NOMO-1 (cell line): ENCODE results near the gene PDAP1.
"Not testable (repeated sequence)": the region's sequence is repeated elsewhere in the genome, so short reads cannot be mapped to it uniquely, and the experiment has no call there.

Source experiments
- DNase-seq, 2 experiments: peaks; one replicate each; lab custom pipeline; 2025; ENCODE audit not compliant: unreplicated experiment in 2 of 2; lab: John Stamatoyannopoulos, UW

Gene PDAP1, protein sequence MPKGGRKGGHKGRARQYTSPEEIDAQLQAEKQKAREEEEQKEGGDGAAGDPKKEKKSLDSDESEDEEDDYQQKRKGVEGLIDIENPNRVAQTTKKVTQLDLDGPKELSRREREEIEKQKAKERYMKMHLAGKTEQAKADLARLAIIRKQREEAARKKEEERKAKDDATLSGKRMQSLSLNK

DNA sequence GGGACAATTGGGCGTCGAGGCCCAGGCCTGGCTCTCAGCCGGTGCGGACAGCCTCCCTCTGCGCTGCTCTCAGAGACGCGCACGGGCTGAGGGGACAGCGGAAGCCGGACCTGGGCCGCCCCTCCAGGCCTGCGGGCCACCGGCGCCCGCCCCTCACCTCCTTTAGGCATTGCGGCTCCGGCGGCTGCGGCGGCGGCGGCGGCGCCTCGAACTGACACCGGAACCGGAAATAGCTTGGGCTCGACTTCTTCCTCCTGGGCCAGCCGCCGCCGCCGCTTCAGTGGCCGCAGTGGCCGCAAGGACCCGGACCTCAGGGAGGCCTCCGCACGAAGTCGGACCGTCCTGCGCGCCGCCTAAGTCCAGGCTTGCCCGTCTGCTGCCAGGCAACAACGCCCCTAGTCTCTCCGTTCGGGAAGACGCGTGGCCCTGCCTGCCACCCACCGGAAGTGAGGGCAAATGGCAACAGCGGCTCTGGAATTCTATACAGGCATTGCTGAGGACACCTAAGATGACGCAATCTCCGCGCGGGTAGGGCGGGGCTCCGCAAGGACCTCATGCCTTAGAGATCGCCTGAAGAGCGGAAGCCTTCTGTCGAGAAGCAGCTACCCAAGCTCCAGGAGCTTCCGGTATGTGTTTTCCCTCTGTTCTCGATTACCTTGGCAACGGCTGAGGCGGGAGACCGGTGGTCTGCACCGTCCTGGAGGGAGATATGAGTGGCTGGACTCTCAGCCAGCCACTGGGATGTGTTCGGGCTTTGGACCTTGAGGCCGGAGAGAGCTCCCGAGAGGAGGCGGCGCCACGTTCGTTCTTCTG is at the start of gene PDAP1, which contains the start of gene BUD31:
Gene PDAP1 (minus strand): TSS at position 219 of the 813 bp plus-strand sequence. CDS start 49 bp downstream, at position 170.
Gene BUD31 (plus strand): TSS at position 591 of the 813 bp plus-strand sequence. CDS start 2,124 bp downstream, outside the sequence.
- DNase-seq, result peak; percentile 97 to 99

DNA sequence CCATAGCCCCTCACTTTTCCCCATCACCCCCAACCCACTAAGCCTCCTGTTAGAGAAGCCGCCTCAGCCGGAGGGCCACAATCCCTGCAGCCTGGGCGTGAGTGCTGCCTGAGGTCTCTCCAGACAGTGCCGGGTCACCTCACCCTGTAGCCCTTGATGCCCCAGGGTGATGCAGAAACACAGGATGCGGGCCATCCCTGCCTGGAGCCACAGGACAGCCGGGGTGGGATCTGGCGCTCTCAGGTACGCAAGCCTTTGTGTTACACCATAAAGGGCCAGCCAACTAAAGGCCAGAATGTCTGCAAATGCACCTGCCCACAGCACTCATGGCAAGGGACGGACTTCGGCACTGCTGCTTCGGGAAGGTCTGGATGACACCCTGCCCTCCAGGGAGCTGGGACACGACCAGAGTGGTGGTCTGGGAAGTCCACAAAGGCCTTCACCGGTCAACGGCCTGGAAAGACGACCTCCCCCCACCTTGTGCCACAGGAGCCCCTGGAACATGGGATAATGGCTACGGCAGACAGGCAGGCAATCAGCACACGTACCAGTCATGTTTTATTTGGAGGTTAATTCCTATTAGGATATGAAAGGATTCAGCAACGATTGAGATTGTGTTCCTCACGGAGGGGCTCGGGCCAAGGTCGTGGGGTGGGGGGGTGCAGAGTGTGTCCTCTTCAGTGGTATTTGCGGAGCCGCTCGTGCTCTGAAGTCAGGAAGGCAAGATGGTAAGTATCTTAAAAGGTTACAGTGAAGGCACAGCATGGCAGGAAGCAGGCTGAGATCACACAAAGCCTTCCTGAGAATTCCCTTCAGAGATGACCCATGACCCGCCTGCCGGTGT is 49.5 kb upstream of the PDAP1 start:
- DNase-seq, result no peak

DNA sequence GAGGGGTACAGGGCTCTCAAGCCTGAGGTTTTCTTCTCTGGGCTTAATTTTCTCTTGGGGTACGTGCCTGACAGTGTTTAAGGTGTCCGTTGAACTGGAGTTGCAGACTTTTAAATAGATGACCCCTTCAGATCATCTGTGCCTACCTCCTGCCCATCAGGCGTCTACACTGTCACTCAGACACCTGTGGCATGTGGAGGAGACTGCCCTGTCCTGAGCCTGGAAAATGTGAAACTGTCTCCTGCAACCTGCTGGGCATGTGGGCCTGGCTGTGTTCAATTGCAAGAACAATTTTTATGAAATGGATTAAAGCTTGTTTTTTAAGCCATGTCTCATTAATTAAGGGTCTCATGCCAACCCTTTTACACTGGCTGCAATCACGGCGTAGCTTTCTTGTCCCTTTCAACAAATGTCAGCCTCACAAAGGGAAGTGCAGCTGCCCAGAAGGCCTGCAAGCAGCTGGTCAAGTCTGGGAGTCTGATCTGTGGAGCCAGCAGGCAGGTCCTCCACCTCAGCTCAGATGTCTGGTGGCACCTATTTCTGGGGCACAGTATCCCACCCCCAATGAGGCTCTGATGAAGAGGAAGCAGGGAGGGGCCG is 48.8 kb upstream of the PDAP1 start:
- DNase-seq, result no peak

DNA sequence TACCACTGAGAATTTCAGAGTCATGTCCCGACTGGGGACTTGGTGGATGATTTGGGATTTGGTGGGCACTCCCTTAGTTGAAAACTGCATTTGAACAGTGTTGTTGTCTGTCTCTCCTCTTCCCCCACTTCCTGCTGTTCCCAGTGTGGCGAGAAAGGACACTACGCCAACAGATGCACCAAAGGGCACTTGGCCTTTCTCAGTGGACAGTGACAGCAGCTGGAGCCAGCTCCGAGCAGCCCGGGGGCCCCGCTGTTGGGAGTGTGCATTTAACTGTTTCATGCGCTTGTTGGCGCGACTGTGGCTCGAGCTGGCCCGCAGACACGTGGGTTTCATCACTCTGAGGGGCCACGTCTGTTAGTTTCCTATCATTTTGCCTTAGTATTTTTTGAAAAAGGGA is 47.9 kb upstream of the PDAP1 start:
- DNase-seq, result no peak

DNA sequence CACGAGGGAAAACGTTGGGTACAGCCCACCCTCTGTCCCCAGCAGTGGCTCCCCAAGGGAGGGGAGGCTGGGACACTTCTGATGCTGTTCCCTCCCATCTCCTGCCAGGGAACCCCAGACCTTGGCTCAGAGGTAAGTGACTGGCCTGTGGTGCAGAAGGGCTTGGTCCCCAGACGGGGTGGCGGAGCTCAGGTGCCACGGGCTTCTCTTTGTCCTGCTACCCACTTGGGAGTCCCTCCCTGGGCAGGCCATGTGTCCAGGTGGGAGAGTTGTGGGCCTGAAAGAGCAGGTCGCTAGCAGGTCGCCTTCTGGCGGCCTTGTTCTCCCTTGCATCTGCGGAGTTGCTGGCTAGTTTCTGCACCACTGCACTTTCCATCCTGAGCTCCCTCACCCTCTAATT is 47.5 kb upstream of the PDAP1 start:
- DNase-seq, result no peak

DNA sequence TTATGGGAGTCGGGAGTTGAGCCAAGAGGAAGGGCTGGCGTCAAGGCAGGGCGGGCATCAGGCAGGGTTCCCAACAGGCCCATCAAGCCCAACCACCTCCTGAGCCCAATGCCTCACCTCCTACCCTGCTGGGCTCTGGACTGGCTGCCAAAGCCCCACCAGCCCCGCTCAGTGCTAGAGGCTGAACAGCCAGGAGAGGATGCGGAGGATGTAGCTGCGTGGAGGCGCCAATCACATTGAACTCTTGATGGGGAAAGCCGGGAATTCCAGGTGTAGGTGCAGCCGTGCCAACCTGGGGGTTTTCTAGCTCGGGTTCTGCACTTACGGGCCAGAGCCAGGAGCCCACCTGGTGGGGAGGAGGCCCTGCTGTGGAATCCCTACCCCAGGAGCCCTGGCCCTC is 44.7 kb upstream of the PDAP1 start:
- no peak for DNase-seq

DNA sequence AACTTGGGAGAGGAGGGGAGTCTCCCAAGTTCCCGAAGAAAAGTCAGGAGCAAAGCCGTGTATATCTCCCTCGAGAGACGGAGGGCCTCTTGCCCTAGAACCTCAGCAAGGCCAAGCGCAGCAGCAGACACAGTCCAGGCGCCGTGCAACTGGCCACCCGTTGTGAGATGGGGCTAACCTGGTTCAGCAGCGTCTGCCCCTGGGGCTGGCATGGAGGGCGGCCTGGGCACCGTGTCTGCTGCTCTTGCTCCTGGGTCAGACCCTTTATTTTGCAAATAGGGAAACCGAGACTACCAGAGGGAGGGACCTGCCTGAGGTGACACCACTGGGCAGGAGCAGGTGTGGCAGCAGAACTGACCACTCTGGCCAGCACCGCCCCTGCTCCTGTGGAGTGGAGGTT is 44.1 kb upstream of the PDAP1 start:
- no peak for DNase-seq

DNA sequence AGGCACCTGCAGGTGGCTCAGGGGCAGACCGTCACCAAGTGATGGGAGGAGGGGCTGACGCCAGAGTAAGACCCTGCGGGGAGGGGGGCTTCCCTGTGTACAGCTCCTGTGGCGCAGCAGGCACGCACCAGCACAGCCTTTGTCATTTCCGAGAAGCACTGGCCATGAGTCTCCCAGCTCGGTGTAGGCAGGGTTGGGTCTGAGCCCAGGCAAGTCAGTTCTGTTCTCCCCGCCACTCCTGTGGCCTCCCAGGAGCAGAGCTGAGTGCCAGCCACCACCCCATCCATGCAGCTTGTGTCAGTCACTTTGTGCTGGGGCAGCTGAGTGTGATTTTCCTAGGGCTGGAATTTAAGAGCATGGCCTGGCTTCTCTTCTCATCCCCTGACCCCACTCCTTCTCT is 43.5 kb upstream of the PDAP1 start:
- no peak for DNase-seq

DNA sequence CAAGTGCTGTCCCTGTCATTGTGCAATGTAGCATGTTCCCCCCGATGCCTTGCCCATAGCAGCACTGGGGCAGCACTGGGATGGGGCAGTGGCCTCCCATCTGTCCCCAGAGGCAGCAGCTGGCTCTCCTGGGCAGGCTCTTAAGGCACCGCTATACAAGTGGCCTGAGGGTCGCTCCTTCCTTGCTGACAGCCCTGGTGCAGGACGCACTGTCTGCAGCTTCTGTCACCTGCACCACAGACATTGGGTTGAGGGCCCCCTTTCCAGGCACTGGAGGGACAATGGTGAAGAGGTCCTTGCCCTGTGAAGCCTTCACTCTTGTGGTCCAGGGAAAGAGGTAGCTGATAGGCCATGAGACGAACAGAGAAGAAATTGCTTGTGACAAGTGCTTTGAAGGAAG is 40.9 kb upstream of the PDAP1 start:
- no peak for DNase-seq

DNA sequence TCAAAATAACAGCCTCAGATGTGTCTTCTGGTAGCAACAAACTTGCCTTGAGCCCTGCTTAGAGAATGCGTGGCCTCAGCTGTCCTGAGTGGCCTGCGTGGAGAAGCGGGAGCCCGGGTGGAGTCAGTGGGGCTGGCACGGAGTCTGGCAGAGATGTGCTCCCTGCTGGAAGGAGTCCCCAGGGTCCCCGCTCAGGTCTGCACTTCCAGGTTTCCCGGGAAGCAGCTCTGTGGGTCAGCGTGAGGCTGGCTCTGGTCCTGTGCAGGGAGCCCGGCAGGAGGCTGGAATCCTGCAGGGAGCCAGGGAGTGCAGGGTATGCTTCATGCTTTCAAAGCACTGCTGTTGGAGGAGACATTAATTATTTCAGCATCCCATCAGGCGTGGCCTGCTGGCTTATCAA is 40.5 kb upstream of the PDAP1 start:
- no peak for DNase-seq

DNA sequence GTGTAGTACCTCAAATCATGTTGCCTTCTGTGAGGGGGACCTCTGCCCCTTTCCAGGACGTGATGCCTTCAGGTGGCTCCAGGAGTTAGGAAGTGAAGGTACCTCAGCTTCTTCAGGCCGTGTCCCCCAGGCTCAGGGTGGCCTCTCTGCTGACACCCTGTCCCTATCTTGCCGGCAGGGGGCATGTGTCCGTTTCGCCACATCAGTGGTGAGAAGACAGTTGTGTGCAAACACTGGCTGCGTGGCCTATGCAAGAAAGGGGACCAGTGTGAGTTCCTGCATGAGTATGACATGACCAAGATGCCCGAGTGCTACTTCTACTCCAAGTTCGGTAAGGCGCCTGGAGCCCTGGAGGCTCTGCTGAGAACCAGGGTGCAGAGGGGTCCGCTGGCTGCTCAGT is 39.5 kb upstream of the PDAP1 start:
- DNase-seq, result peak in 1 of 2 experiments; percentile 9

DNA sequence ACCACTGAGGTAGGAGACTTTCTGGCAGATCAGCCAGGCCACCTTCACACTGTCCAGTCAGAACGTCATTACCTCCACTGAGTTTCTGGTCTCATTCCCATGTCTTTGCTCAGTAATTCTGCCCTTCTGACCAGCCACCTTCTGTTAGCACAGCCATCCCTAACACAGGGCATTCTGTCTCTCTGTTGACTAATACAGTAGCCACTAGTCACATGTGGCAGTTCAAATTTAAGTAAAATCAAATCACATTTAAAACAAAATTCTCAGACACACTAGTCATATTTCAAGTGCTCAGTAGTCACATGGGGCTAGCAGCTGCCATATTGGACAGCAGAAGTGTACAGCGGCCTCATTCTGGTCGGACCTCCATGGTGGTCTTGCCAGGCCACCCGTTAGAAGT is 37.7 kb upstream of the PDAP1 start:
- no peak for DNase-seq

DNA sequence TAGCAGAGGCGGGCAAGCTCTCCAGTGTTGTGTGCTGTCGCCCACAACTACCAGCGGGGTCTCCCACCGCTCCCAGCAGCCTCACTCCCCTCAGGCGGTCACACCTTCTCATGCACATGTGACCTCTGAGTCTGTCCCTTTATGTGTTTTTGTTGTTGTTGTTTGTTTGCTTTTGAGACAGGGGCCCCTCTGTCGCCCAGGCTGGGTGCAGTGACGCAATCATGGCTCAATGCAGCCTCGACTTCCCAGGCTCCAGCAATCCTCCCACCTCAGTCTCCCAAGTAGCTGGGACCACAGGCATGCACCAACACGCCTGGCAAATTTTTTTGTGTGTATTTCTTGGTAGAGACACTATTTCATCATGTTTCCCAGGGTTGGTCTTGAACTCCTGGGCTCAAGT is 31.8 kb upstream of the PDAP1 start:
- no peak for DNase-seq

DNA sequence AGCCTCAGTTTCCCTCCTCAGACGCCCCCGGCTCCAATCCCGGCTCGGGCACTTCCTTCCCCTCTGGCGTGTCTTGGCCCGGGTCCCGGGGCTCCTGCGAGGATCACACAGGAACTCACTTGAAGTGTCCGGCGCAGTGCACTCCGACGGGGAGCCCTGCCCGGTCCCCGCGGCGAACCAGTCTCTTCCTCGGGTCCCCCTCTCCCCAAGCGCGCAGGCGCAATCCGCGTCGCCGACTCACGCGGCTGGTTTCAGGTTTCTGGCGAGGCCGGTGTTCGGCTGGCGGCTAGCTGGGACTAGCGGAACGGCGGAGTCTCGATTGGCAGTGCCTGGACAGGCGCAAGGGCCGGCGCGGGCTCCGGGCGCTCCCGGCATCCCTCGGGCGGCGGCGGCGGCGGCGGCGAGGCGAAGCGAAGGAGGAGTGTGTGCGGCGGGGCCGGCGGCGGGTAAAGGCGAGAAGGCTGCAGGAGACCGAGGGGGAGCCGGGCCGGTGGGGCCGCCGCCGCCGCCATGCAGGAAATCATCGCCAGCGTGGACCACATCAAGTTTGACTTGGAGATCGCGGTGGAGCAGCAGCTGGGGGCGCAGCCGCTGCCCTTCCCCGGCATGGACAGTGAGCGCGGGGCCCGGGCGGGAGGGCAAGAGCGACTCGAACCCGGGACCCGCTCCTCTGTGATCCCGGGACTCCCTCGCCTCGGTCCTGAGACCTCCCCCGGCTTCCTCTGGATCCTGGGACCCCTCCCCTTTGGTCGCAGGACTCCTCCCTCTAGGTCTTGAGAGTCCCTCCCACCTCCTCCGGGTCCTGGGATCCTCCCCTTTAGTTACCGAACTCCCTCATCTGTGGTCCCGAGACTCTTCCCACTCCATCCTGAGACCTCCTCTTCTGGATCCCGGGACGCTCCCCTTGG is 30.4 kb upstream of the PDAP1 start, which contains the start of the genes CPSF4 and PTCD1:
Gene CPSF4 (plus strand): TSS at position 371 of the 908 bp plus-strand sequence. CDS start 140 bp downstream, at position 511.
Gene PTCD1 (minus strand): TSS at position 226 of the 908 bp plus-strand sequence. CDS start 3,556 bp downstream, outside the sequence.
- peak; percentile 96 to 98 for DNase-seq

DNA sequence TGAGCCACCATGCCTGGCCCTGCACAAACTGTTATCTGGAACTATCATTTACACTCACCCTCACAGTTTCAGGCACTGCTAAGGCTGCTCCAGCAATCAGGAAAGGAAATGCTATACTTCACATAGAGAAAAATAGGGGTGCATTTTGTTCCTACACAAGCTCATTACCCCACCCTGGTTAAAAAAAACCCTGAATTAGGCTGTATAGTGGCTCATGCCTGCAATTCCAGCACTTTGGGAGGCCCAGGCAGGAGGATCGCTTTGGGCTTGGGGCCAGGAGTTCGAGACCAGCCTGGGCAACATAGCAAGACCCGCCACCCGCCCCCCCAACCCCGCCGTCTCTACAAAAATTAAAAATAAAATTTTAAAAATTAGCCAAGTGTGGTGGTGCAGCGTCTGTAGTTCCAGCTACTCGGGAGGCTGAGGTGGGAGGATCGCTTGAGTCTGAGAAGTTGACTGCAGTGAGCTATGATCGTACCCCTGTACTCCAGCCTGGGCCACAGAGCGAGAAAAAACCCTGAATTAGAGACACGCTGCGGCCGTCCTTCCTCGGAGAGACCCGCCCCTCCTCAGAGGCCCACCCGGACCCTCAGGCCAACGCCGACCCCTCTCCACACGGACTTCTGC is 29.7 kb upstream of the PDAP1 start:
- DNase-seq, result peak in 1 of 2 experiments; percentile 19

DNA sequence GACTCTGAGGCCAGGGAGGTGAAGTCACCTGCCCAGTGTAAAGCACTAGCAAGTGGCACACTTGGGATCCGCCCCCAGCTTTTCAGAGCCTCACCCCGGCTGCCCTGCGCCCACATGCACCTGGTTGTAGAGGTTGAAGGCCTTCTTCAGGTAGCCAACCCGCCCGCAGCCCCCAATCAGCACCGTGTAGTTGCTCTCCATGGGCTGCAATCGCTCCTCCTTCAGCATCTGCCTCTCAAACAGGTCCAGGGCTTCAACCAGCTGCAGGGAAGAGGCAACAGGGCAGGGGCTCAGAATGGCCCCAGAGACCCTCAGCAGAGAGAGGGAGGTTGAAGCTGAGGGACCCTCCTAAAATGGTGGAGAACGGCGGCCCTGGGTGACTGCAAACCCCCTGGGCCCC is 24.8 kb upstream of the PDAP1 start:
- no peak for DNase-seq

DNA sequence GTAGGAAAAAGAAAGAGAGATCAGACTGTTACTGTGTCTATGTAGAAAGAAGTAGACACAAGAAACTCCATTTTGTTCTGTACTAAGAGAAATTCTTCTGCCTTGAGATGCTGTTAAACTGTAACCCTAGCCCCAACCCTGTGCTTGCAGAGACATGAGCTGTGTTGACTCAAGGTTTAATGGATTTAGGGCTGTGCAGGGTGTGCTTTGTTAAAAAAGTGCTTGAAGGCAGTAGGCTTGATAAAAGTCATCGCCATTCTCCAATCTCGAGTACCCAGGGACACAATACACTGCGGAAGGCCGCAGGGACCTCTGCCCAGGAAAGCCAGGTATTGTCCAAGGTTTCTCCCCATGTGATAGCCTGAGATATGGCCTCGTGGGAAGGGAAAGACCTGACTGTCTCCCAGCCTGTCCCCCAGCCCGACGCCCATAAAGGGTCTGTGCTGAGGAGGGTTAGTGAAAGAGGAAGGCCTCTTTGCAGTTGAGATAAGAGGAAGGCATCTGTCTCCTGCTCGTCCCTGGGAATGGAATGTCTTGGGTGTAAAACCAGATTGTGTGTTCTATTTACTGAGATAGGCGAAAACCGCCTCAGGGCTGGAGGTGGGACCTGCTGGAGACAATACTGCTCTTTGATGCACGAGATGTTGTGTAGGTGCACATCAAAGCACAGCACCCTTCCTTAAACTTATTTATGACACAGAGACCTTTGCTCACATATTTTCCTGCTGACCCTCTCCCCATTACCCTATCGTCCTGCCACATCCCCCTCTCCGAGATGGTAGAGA is 23.6 kb upstream of the PDAP1 start:
- DNase-seq, result not testable (repeated sequence)

DNA sequence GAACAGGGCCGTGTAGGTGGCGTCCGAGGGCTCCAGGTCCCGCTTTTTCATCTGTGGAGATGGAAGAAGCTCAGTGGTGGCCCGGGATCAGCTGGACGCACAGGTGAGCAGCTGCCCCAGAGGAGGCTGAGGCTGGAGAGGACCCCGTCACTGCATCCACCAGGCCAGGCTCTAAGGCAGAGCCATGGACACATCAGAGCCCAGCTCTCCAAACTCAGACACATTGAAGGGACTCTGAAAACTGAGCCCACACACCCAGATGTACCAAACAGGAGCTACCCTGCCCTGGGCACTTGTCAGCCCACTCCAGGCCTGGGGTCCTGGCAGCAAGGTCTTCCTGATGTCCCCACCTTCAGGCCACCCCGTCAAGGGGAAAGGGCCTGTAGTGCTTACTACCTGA is 21.4 kb upstream of the PDAP1 start:
- DNase-seq, result no peak
